Right ventricle myocardium superior (tissue), 1 donor: ENCODE data around the gene ABCA1. TPM values are rescaled to one million over a fixed set of nuclear protein-coding genes. Genes with fewer than 3 reads are reported as not detected.
"Not testable (repeated sequence)": the region's sequence is repeated elsewhere in the genome, so short reads cannot be mapped to it uniquely, and the experiment has no call there.

Source experiments
- ATAC-seq: fragments of 200-7000 bp; cut with Tn5 transposase; one replicate; pipeline ENCODE4 v1.9.1; 2020; ENCODE audit warnings: mild to moderate bottlenecking; ENCODE audit not compliant: poor library complexity
- DNase-seq: peaks from one replicate; pipeline ENCODE4 v3.0.0-alpha.2; 2020
- intact Hi-C: fragments of 100-400 bp; cut with DNase I; formaldehyde crosslinking; loops from one replicate; pipeline ENCODE4 v1.11.2; 2022
- total RNA-seq: library from RNA; stranded (reverse); fragmentation: NEBNext Ultra II Directional; extraction: Animal tissue kit (Norgen Biotek cat#: 25700); gene quantifications from one replicate; pipeline ENCODE4 v1.2.1, GENCODE V29; 2021
- donor health status: DM: no; HTN: yes; CAD: no; lungs with severe emphysema.

ABCA1 gene
- total RNA-seq, 1 donor from 2014 or later, result 12.1 TPM

- DNase-seq, result no peak
- intact Hi-C loops, result loop anchor here (10.0 kb wide), 1 partner anchor 48 kb away; no protein-coding TSS in a partner anchor
Observed at GRCh38 chr9:104912606-104913005, 15.3 kb downstream of the ABCA1 start.

DNA sequence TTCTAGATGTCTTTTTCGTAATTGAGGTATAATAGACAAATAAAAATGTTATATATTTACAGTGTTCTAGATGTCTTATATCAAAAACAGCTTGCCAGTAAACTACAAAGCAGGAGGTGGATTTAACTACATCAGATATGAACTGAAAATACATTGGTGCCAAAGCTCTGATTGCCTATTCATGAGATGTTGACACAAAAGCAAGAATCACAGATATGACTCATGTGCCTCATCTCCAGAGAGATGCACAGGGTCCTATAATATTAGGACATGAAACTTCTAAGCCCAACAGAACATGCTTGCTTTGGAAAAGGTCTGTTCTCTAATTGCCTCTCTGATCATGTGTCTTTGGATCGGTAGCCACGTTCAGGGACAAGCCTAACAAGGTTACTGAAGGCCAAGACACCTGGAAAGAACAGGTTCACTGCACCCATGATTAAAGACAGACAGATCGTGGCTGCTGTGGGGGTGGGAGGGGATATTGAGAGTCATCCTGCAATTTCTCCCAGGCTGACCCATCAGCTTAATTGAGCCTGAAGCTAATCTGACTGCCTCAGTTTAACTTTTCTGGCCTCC lies 16.8 kb downstream of the ABCA1 start:
- no peak for ATAC-seq
- intact Hi-C loops, result loop anchor here (10.0 kb wide), 1 partner anchor 46 kb away; no protein-coding TSS in a partner anchor
- no peak for DNase-seq

More at GRCh38 chr9:104912606-104913005, 15.3 kb downstream of the ABCA1 start:
- ATAC-seq, result no peak

DNA sequence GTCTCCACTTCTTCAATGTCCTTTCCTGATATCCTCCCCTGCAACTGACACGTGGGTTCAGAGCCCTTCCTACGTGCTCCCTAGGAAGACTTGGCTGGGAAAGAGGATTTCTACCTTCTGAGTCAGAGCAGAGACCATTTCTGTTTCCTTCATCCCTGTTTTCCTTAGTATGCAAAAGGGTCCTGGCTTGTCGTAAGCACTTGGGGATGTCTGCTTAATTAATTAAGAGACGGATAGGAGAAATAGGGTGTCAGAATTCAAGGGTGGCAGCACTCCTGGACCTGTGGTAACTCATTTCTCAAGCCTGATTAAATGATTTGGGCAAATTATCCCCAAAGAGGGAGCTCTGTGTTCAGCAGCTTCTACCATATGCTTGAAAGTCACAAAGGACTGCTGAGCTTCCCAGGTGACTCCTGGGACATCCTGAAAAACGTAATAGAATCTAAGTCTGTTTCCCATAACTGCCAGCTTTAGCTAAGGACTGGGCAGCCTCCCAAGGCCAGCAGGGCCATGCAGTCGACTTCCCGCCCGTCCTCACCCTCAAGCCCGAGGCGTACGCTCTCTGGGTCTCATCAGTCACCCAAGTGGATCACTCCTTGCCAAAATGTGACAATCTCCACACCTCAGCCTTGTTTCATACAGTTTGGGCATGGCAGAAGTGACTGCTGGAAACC lies 20.5 kb downstream of the ABCA1 start:
- ATAC-seq (peak; percentile 34), DNase-seq (peak; percentile 49)
- intact Hi-C loops, result no loop called here

DNA sequence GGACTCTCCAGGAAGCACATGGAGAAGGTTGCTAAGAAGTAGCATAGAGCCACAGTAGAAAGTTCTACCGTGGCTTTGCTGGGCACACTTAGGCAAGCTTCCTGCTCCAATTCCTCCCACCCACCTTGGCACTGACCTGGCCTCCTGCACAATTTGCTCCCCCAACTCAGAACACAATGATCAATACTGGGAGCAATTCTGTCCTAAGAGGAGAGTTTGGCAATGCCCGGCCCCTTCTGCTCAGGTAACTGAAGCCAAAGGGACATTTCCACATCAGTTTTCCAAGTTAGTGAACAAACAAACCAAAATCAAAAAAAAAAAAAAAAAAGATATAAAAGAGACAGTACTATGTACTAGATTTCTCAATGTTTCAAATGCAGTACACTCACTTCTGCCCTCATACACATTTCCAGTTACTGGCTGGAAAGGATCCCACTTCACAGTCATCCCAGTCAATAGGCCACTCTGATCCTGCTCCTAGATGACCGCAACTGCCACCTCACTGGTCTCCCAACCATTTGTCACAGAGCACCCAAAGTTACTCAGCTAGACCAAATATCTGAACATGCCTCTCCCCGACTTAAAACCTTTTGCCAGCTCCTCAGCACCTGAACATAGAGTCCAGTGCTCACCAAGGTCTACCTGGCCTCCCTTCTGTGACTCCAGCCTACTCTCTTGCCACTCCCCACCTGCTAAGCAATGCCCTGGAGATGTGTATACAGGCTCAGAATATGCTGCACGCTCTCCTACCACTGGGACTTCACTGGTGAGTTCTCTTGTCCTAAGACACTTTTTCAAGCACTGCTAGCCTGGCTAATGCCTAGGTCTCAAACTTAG lies 21.3 kb downstream of the ABCA1 start:
- ATAC-seq, result peak; percentile 40
- no peak for DNase-seq
- intact Hi-C loops, result no loop called here

- no peak for ATAC-seq
- DNase-seq, result no peak
- intact Hi-C loops, result no loop called here
Observed at GRCh38 chr9:104905931-104906330, 22.0 kb downstream of the ABCA1 start.

GRCh38 chr9:104905153-104905901 lies 22.6 kb downstream of the ABCA1 start:
- intact Hi-C loops, result no loop called here
- no peak for DNase-seq
- ATAC-seq, result no peak

GRCh38 chr9:104903609-104904008 lies 24.3 kb downstream of the ABCA1 start:
- DNase-seq, result no peak
- intact Hi-C loops, result no loop called here
- no peak for ATAC-seq

- intact Hi-C loops, result no loop called here
- ATAC-seq (no peak), DNase-seq (no peak)
Observed at GRCh38 chr9:104900871-104901270, 27.1 kb downstream of the ABCA1 start.

DNA sequence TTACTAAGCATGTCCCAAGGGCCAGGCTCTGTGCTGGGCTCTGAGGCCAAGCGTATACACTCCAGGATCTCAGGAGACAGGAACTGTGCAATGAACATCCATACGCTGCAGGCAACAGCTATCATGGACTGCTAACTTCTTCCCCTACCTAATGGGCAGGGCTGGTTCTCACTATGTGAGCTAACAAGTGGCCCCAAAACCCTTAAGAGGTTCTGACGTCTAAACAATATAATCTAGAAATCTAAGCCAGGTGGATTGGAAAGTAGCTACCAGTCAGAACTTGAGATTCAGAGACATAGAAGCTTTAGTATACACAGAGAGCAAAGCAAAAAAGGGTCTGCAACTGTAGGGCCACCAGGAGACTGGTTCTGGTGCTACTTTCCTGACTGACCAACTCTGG lies 27.6 kb downstream of the ABCA1 start:
- intact Hi-C loops, result no loop called here
- ATAC-seq (no peak), DNase-seq (no peak)

- ATAC-seq, result no peak
- DNase-seq, result no peak
- intact Hi-C loops, result no loop called here
Observed at GRCh38 chr9:104899759-104900247, 28.2 kb downstream of the ABCA1 start.

GRCh38 chr9:104898376-104898775 lies 29.6 kb downstream of the ABCA1 start:
- DNase-seq, ATAC-seq, intact Hi-C loops: not testable (repeated sequence)

DNA sequence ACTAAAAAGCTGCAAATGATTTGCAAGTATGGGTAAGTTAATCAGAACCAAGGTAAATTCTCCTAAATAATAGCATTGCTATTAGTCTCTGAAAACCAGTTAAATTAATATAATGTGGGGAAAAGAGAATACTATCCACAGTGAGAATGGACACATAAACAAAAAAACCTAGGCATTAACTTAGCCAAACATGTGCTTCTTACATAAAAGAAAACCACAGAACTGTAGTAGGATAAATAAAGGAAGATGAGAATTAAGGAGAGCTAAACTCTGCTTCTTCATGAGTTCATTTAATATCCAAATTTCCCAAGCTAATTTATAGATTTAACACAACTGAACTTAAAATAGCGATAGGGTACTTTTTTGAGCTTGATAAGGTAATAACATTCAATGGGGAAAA lies 31.8 kb downstream of the ABCA1 start:
- ATAC-seq, result no peak
- DNase-seq, result no peak
- intact Hi-C loops, result no loop called here

GRCh38 chr9:104895572-104895971 lies 32.4 kb downstream of the ABCA1 start:
- DNase-seq, result no peak
- intact Hi-C loops, result no loop called here
- no peak for ATAC-seq

- intact Hi-C loops, result no loop called here
- no peak for ATAC-seq
- DNase-seq, result no peak
Observed at GRCh38 chr9:104892701-104893100, 35.3 kb downstream of the ABCA1 start.

DNA sequence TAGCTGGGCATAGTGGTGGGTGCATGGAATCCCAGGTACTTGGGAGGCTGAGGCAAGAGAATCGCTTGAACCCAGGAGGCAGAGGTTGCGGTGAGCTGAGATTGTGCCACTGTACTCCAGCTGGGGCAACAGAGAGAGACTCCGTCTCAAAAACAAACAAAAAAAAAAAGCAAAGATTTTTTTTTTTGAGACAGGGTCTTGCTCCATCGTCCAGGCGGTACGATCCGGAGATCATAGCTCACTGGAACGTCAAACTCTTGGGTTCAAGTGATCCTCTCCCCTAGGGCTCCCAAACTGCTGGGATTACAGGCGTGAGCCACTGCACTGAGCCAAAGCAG lies 37.6 kb downstream of the ABCA1 start:
- intact Hi-C loops, result no loop called here
- DNase-seq, result no peak
- no peak for ATAC-seq

- intact Hi-C loops, result no loop called here
- no peak for ATAC-seq
- DNase-seq, result no peak
Observed at GRCh38 chr9:104885818-104886709, 41.9 kb downstream of the ABCA1 start.

DNA sequence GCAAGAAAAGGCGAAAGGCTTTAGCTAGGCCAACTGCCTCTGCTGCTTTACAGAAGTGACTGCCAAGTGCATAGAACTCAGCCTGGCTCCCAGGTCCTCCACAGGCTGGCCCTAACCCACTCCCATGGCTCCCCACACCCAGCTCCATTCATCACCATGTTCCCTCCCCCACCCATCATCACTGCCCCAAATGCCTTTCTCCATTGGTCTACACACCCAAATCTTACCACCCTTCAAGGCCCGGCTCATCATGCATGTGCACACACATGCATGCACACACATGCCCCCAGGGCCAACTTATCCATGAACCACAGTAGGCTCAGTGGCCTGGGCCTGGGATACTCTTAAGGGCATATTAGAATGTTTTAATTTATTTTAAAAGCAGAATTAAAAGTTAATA lies 44.8 kb downstream of the ABCA1 start:
- intact Hi-C loops, result no loop called here
- DNase-seq, result no peak

GRCh38 chr9:104882566-104882965 lies 45.4 kb downstream of the ABCA1 start:
- intact Hi-C loops, result no loop called here
- ATAC-seq (no peak), DNase-seq (no peak)

More for the DNA sequence above, 44.8 kb downstream of the ABCA1 start:
- no peak for ATAC-seq
